Muscle layer of duodenum (tissue), 2 donors: Measurements from ENCODE around the gene IDH3B.

Experiments
- H3K27ac ChIP-seq: one replicate; pipeline ENCODE4 v1.7.0; 2013; ENCODE audit warnings: mild to moderate bottlenecking, low read length
- H3K27me3 ChIP-seq: one replicate; pipeline ENCODE4 v1.7.0; 2013; ENCODE audit warnings: low read depth, mild to moderate bottlenecking, control low read depth, low read length
- H3K36me3 ChIP-seq, 2 donors: one replicate each; pipeline ENCODE4 v1.7.0; 2013; ENCODE audit warnings: low read length in 2 of 2, control low read depth in 1 of 2, mild to moderate bottlenecking in 1 of 2; ENCODE audit not compliant: insufficient read depth in 2 of 2, control insufficient read depth in 1 of 2
- H3K4me1 ChIP-seq, 2 donors: one replicate each; pipeline ENCODE4 v1.7.0; 2013; ENCODE audit warnings: low read length in 2 of 2, mild to moderate bottlenecking in 2 of 2, control low read depth in 1 of 2, moderate library complexity in 1 of 2; ENCODE audit not compliant: insufficient read depth in 2 of 2, control insufficient read depth in 1 of 2
- H3K4me3 ChIP-seq, 2 donors: one replicate each; pipeline ENCODE4 v1.7.0; 2013; ENCODE audit warnings: low read length in 2 of 2, low read depth in 1 of 2, mild to moderate bottlenecking in 1 of 2
- H3K9me3 ChIP-seq, 2 donors: one replicate each; pipeline ENCODE4 v1.7.0; 2013; ENCODE audit warnings: low read length in 2 of 2, control low read depth in 1 of 2, mild to moderate bottlenecking in 1 of 2; ENCODE audit not compliant: control insufficient read depth in 1 of 2
- donor health status: healthy.

Gene IDH3B

DNA sequence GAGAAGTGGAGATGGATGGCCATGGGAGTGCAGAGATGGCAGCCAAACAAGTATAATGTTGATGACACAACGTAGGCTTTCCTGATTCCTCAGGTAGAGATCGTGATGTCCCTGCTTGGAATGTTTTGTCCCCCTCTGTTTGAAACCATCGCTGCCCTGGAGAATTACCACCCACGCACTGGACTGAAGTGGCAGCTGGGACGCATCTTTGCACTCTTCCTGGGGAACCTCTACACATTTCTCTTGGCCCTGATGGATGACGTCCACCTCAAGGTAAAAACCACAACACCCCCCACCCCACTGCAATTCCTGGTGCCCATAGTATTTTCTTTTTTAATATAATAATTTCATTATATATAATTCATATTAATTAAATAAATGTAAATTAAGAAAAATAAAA lies 53.7 kb downstream of the IDH3B start:
- no peaks in the 10 kb centered on the region for H3K36me3 ChIP-seq
- H3K4me3 ChIP-seq: no peak overlapping the region
- H3K27me3 ChIP-seq: no peaks in the 10 kb centered on the region
- no peak overlapping the region for H3K27ac ChIP-seq
- H3K9me3 ChIP-seq: peaks cover 5 to 14% of the 10 kb centered on the region in 2 donors
- no peaks in the 10 kb centered on the region for H3K4me1 ChIP-seq
